Fibroblast of lung (primary cell): ENCODE results near the gene ZNF25. TPM values are rescaled to one million over a fixed set of nuclear protein-coding genes. Genes with fewer than 3 reads are reported as not detected.
"Not testable (repeated sequence)": the region's sequence is repeated elsewhere in the genome, so short reads cannot be mapped to it uniquely, and the experiment has no call there.

Experiments used
- DNase-seq, 2 donors: peaks; one replicate each; pipeline versions ENCODE4 v3.0.0 to v3.0.0-alpha.2; 2010; ENCODE audit warnings: low read depth in 2 of 2
- H2AFZ ChIP-seq: 2 replicates; pipeline ENCODE4 v1.5.1; 2012; ENCODE audit warnings: low read length, control low read depth, inconsistent platforms
- H3K27ac ChIP-seq: 2 replicates; pipeline ENCODE4 v1.5.1; 2011; ENCODE audit warnings: low read length, control low read depth; ENCODE audit not compliant: insufficient read depth
- H3K27me3 ChIP-seq: 2 replicates; pipeline ENCODE4 v1.5.1; 2011; ENCODE audit warnings: mild to moderate bottlenecking, low read length; ENCODE audit not compliant: control insufficient read depth, insufficient read depth
- H3K36me3 ChIP-seq: 2 replicates; pipeline ENCODE4 v1.5.1; 2011; ENCODE audit warnings: low read length; ENCODE audit not compliant: control insufficient read depth, insufficient read depth
- H3K4me1 ChIP-seq: 2 replicates; pipeline ENCODE4 v1.5.1; 2011; ENCODE audit warnings: low read length; ENCODE audit not compliant: control insufficient read depth, insufficient read depth; ENCODE audit errors: extremely low read depth
- H3K4me2 ChIP-seq: 2 replicates; pipeline ENCODE4 v1.5.1; 2011; ENCODE audit warnings: low read length, control low read depth; ENCODE audit not compliant: insufficient read depth; ENCODE audit errors: extremely low read depth
- H3K4me3 ChIP-seq, 4 experiments: fragments of 200-600 bp in 1 of 4; sonication (generic) in 1 of 4; replicated peaks in 1 of 4; 2 replicates each; pipeline ENCODE4 v1.5.1; 2011 to 2016; ENCODE audit warnings: low read length in 4 of 4, low read depth in 3 of 4, mild to moderate bottlenecking in 3 of 4, control low read depth in 2 of 4, inconsistent platforms in 1 of 4, mixed read lengths in 1 of 4; ENCODE audit not compliant: insufficient read depth in 1 of 4; ENCODE audit errors: control extremely low read depth in 1 of 4
- H3K79me2 ChIP-seq: 2 replicates; pipeline ENCODE4 v1.5.1; 2012; ENCODE audit warnings: mild to moderate bottlenecking, low read length, inconsistent platforms; ENCODE audit not compliant: control insufficient read depth, insufficient read depth
- H3K9ac ChIP-seq: 2 replicates; pipeline ENCODE4 v1.5.1; 2011; ENCODE audit warnings: mild to moderate bottlenecking, low read length, control low read depth; ENCODE audit not compliant: insufficient read depth
- H3K9me3 ChIP-seq: 2 replicates; pipeline ENCODE4 v1.5.1; 2012; ENCODE audit warnings: low read depth, low read length; ENCODE audit not compliant: control insufficient read depth, insufficient read depth
- H4K20me1 ChIP-seq: 2 replicates; pipeline ENCODE4 v1.5.1; 2011; ENCODE audit warnings: low read length; ENCODE audit not compliant: control insufficient read depth, insufficient read depth; ENCODE audit errors: extremely low read depth
- CTCF ChIP-seq, 2 donors: IDR thresholded peaks in 1 of 2; conservative IDR thresholded peaks in 1 of 2; 1 replicate in 1 of 2; 2 replicates in 1 of 2; pipeline ENCODE4 v1.5.1; 2011 to 2012; ENCODE audit warnings: low read length in 2 of 2, control low read depth in 1 of 2, inconsistent platforms in 1 of 2, low read depth in 1 of 2, mild to moderate bottlenecking in 1 of 2
- EZH2 ChIP-seq: IDR thresholded peaks from 2 replicates; pipeline ENCODE4 v1.5.1; 2012; ENCODE audit warnings: low read length, control low read depth, mild to moderate bottlenecking; ENCODE audit errors: missing control alignments
- polyA plus RNA-seq, 2 donors: library from polyadenylated mRNA; depleted of rRNA in 1 of 2; stranded (reverse) in 1 of 2; unstranded in 1 of 2; fragments of >200 nt; gene quantifications; 2 replicates each; pipeline ENCODE4 v1.2.1, GENCODE V29; 2011 to 2012; ENCODE audit warnings: missing spikeins in 1 of 2
- total RNA-seq: library from RNA; depleted of rRNA; stranded (reverse); fragments of >200 nt; gene quantifications from 2 replicates; pipeline ENCODE4 v1.2.1, GENCODE V29; 2014

Gene ZNF25
- total and polyA plus RNA-seq, 2 donors (not counting 1 experiment from before 2014, with no cell fraction given) = 12.0 to 18.5 TPM

- TF ChIP-seq EZH2 (no peak), CTCF (conservative IDR thresholded peaks at IDR 0.05 in 1 of 2, IDR thresholded peaks at IDR 0.05 in 1 of 2; ENCODE audit: low read depth in 1 of 2, low read length in 2 of 2) (no peak)
- Histone ChIP-seq H3K9me3 (no peaks in the 10 kb centered on the region), H3K79me2 (no peaks in the 10 kb centered on the region), H3K4me1 (peaks cover 3% of the 10 kb centered on the region), H3K4me3 (no peak overlapping the region), H4K20me1 (no peaks in the 10 kb centered on the region), H3K27me3 (no peaks in the 10 kb centered on the region), H3K36me3 (no peaks in the 10 kb centered on the region), H2AFZ (no peak overlapping the region), H3K9ac (no peak overlapping the region), H3K27ac (no peak overlapping the region), H3K4me2 (no peak overlapping the region)
- no peak for DNase-seq
Observed at GRCh38 chr10:38007551-38007950, 31.1 kb upstream of the ZNF25 start.

- no peak overlapping the region for H3K4me2 ChIP-seq
- no peak for TF ChIP-seq EZH2
- TF ChIP-seq CTCF (conservative IDR thresholded peaks at IDR 0.05 in 1 of 2, IDR thresholded peaks at IDR 0.05 in 1 of 2; ENCODE audit: low read depth in 1 of 2, low read length in 2 of 2) = no peak
- no peak overlapping the region for H3K4me3 ChIP-seq
- H3K9me3 ChIP-seq = no peaks in the 10 kb centered on the region
- no peaks in the 10 kb centered on the region for H4K20me1 ChIP-seq
- H2AFZ ChIP-seq = no peak overlapping the region
- no peaks in the 10 kb centered on the region for H3K36me3 ChIP-seq
- no peaks in the 10 kb centered on the region for H3K79me2 ChIP-seq
- H3K27me3 ChIP-seq = no peaks in the 10 kb centered on the region
- H3K4me1 ChIP-seq = no peaks in the 10 kb centered on the region
- no peak overlapping the region for H3K9ac ChIP-seq
- no peak for DNase-seq
- no peak overlapping the region for H3K27ac ChIP-seq
Observed at GRCh38 chr10:38003588-38003987, 27.1 kb upstream of the ZNF25 start.

GRCh38 chr10:38003026-38003425 is 26.6 kb upstream of the ZNF25 start:
- Histone ChIP-seq H3K27me3 (no peaks in the 10 kb centered on the region), H4K20me1 (no peaks in the 10 kb centered on the region), H3K4me3 (no peak overlapping the region), H2AFZ (no peak overlapping the region), H3K9ac (no peak overlapping the region), H3K4me1 (no peaks in the 10 kb centered on the region), H3K4me2 (no peak overlapping the region), H3K36me3 (no peaks in the 10 kb centered on the region), H3K9me3 (no peaks in the 10 kb centered on the region), H3K79me2 (no peaks in the 10 kb centered on the region), H3K27ac (no peak overlapping the region)
- no peak for DNase-seq
- no peak for TF ChIP-seq EZH2
- no peak for TF ChIP-seq CTCF (conservative IDR thresholded peaks at IDR 0.05 in 1 of 2, IDR thresholded peaks at IDR 0.05 in 1 of 2; ENCODE audit: low read depth in 1 of 2, low read length in 2 of 2)

GRCh38 chr10:38000474-38000873 is 24.0 kb upstream of the ZNF25 start:
- H2AFZ ChIP-seq, H4K20me1 ChIP-seq, H3K4me1 ChIP-seq, H3K27me3 ChIP-seq, H3K9me3 ChIP-seq, H3K4me3 ChIP-seq, DNase-seq, H3K79me2 ChIP-seq, H3K4me2 ChIP-seq, H3K36me3 ChIP-seq, H3K27ac ChIP-seq, H3K9ac ChIP-seq: not testable (repeated sequence)

- not testable (repeated sequence) for H3K4me2 ChIP-seq, H3K79me2 ChIP-seq, H3K4me1 ChIP-seq, H3K9me3 ChIP-seq, H4K20me1 ChIP-seq, H3K4me3 ChIP-seq, H3K9ac ChIP-seq, H3K27me3 ChIP-seq, H3K36me3 ChIP-seq, H3K27ac ChIP-seq, H2AFZ ChIP-seq, DNase-seq
Observed at GRCh38 chr10:37998920-37999319, 22.5 kb upstream of the ZNF25 start.
